ENCODE data around the gene HTR4. TPM values are rescaled to one million over a fixed set of nuclear protein-coding genes. Genes with fewer than 3 reads are reported as not detected.

HTR4 gene
- total RNA-seq, 6 donors from 2014 or later, result 0.09 TPM; not detected in 5

DNA sequence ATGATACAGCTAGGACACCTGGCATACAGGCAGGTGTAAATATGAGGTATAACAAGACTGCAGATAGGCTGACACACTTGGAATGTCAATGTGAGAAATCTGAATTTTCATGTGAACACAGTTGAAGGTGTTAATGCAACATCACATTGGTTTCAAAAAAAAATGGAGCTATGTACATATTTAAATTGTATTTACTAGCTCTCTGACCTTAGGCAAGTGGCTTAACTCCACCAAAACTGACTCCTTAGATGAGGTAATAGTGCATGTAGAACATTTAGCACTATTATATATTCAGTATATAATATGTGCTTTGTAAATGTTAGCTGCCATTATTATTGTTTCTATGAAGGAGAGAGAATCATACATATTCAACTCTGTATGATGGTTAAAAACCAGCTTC is 48.0 kb downstream of the HTR4 start:
- DNase-seq, result no peak
- TF ChIP-seq, protein P1, sequence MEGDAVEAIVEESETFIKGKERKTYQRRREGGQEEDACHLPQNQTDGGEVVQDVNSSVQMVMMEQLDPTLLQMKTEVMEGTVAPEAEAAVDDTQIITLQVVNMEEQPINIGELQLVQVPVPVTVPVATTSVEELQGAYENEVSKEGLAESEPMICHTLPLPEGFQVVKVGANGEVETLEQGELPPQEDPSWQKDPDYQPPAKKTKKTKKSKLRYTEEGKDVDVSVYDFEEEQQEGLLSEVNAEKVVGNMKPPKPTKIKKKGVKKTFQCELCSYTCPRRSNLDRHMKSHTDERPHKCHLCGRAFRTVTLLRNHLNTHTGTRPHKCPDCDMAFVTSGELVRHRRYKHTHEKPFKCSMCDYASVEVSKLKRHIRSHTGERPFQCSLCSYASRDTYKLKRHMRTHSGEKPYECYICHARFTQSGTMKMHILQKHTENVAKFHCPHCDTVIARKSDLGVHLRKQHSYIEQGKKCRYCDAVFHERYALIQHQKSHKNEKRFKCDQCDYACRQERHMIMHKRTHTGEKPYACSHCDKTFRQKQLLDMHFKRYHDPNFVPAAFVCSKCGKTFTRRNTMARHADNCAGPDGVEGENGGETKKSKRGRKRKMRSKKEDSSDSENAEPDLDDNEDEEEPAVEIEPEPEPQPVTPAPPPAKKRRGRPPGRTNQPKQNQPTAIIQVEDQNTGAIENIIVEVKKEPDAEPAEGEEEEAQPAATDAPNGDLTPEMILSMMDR (IDR thresholded peaks at IDR 0.05), result no peak
- TF ChIP-seq EP300 (IDR thresholded peaks at IDR 0.05), result no peak
- ATAC-seq (ENCODE audit: low FRiP score in 2 of 2), result no peak
- no peaks in the 10 kb centered on the region for H3K9me3 ChIP-seq
- no peaks in the 10 kb centered on the region for H3K27me3 ChIP-seq
- no peak overlapping the region for H3K27ac ChIP-seq
- H3K4me1 ChIP-seq, result no peaks in the 10 kb centered on the region
- H3K36me3 ChIP-seq, result no peaks in the 10 kb centered on the region
- no peak overlapping the region for H3K4me3 ChIP-seq

DNA sequence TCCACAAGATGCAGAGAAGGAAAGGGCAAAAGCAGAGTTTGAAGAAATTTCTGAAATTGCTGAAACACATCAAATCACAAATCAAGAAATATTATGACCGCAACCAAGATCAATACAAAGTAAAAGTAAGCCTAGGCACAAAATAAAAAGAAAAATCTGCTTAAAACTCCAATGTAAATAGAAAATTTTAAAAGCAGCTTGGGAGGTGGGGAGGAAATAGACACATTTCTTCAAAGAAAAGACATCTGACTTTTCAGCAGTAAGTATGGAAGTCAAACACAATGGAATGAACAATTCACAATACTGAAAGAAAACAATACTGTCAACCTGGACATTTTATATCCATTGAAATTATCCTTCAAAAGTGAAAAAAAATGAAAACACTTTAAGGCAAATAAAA is 55.1 kb downstream of the HTR4 start:
- ATAC-seq (ENCODE audit: low FRiP score in 2 of 2), result no peak
- DNase-seq, result no peak
- no peak overlapping the region for H3K27ac ChIP-seq
- 95 to 98% methylated on average over 1 of the region's 1 CpG for WGBS, 2 donors
- H3K9me3 ChIP-seq, result peaks cover 0 to 6% (median 0%) of the 10 kb centered on the region in 4 donors
- TF ChIP-seq EP300 (IDR thresholded peaks at IDR 0.05), result no peak
- TF ChIP-seq, protein P1 (IDR thresholded peaks at IDR 0.05), result no peak
- no peak for TF ChIP-seq POLR2AphosphoS5 (IDR thresholded peaks at IDR 0.05)
- no peak for TF ChIP-seq POLR2A (IDR thresholded peaks at IDR 0.05)
- no peaks in the 10 kb centered on the region for H3K27me3 ChIP-seq
- H3K4me1 ChIP-seq, result no peaks in the 10 kb centered on the region
- no peak overlapping the region for H3K4me3 ChIP-seq
- no peaks in the 10 kb centered on the region for H3K36me3 ChIP-seq

DNA sequence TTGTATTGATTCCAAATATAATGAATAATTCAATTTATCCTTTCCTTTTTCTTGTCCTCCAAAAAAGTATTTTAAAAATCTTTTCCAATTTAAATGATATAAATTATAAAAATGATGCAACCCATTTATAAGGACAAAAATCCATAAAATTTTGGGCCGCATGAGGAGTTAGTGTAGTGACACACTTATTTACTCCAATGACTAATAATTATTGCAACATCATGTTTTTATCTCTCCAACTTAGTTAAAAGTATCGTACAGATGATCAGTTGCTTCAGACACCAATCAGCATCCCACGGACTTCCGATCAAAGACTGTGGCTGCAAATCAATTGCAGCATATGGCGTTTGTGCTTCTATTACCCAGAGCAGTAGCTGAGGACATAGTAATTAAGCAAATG is 58.6 kb downstream of the HTR4 start:
- H3K27ac ChIP-seq, result no peak overlapping the region
- DNase-seq (no peak), ATAC-seq (ENCODE audit: low FRiP score in 2 of 2) (no peak)
- H3K4me3 ChIP-seq, result no peak overlapping the region
- no peaks in the 10 kb centered on the region for H3K4me1 ChIP-seq
- H3K27me3 ChIP-seq, result no peaks in the 10 kb centered on the region
- H3K9me3 ChIP-seq, result peaks cover 0 to 6% (median 0%) of the 10 kb centered on the region in 4 donors
- no peak for TF ChIP-seq EP300 (IDR thresholded peaks at IDR 0.05)
- TF ChIP-seq POLR2AphosphoS5 (IDR thresholded peaks at IDR 0.05), result no peak
- TF ChIP-seq, protein P1 (IDR thresholded peaks at IDR 0.05), result no peak
- no peak for TF ChIP-seq POLR2A (IDR thresholded peaks at IDR 0.05)
- 90 to 96% methylated on average over 5 of the region's 5 CpGs for WGBS, 2 donors
- H3K36me3 ChIP-seq, result no peaks in the 10 kb centered on the region

DNA sequence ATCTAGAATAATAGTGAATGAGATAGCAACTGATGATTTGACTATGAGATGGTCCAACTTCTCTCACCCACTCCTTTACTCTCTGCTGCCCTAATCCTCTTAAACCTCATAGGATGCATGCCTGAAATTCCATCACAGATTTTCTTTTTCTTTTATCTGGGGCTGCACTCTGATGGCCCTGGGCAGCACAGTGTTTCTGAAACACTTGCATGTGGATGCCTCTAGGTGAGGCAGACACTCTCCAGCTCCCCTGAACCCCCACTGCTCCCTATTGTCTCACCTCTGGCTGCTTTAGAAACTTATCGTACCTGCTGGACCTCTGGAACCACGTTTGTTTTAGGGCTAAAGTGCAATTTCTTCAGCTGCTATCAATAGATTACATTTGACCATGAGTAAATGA is 67.5 kb downstream of the HTR4 start:
- Histone ChIP-seq H3K4me1 (no peaks in the 10 kb centered on the region), H3K36me3 (no peaks in the 10 kb centered on the region), H3K9me3 (no peaks in the 10 kb centered on the region), H3K27ac (no peak overlapping the region), H3K4me3 (no peak overlapping the region), H3K27me3 (no peaks in the 10 kb centered on the region)
- WGBS, 2 donors, result 43 to 46% methylated on average over 2 of the region's 2 CpGs
- ATAC-seq (ENCODE audit: low FRiP score in 2 of 2) (no peak), DNase-seq (no peak)
- TF ChIP-seq, protein P1 (IDR thresholded peaks at IDR 0.05), result no peak
- TF ChIP-seq EP300 (IDR thresholded peaks at IDR 0.05), result no peak
- TF ChIP-seq POLR2A (IDR thresholded peaks at IDR 0.05), result no peak
- no peak for TF ChIP-seq POLR2AphosphoS5 (IDR thresholded peaks at IDR 0.05)

DNA sequence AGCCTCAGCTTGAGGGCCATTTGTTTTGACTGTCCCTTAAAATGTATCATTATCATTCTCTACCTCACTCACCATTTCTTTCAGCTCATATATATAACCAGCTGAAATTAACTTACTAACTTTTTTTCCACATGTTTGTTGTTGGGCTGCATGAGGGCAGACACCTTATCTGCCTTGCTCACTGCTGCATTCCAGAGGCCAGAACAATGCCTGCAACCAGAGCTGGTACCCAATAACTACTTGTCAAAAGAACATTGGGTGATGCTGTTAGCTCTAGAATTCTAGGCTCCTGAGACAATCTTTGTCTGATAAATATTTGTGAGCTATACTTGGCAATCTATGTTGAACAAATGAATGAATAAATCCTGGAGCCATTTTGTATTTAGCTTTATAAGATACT is 68.3 kb downstream of the HTR4 start:
- H3K36me3 ChIP-seq, result no peaks in the 10 kb centered on the region
- TF ChIP-seq EP300 (IDR thresholded peaks at IDR 0.05) (no peak), POLR2A (IDR thresholded peaks at IDR 0.05) (no peak), POLR2AphosphoS5 (IDR thresholded peaks at IDR 0.05) (no peak)
- TF ChIP-seq, protein P1 (IDR thresholded peaks at IDR 0.05), result no peak
- no peaks in the 10 kb centered on the region for H3K9me3 ChIP-seq
- no peaks in the 10 kb centered on the region for H3K27me3 ChIP-seq
- ATAC-seq (ENCODE audit: low FRiP score in 2 of 2) (no peak), DNase-seq (no peak)
- H3K4me3 ChIP-seq, result no peak overlapping the region
- no peak overlapping the region for H3K27ac ChIP-seq
- no peaks in the 10 kb centered on the region for H3K4me1 ChIP-seq
